GM19372 (cell line): Measurements from ENCODE around the gene GPC1.
"Not testable (repeated sequence)": the region's sequence is repeated elsewhere in the genome, so short reads cannot be mapped to it uniquely, and the experiment has no call there.

ENCODE experiments used
- ATAC-seq: cut with Tn5 transposase; IDR thresholded peaks from one replicate; pipeline ENCODE4 v1.9.1; 2021; ENCODE audit warnings: mild to moderate bottlenecking, low read depth, moderate library complexity; ENCODE audit not compliant: unreplicated experiment

Gene GPC1

DNA sequence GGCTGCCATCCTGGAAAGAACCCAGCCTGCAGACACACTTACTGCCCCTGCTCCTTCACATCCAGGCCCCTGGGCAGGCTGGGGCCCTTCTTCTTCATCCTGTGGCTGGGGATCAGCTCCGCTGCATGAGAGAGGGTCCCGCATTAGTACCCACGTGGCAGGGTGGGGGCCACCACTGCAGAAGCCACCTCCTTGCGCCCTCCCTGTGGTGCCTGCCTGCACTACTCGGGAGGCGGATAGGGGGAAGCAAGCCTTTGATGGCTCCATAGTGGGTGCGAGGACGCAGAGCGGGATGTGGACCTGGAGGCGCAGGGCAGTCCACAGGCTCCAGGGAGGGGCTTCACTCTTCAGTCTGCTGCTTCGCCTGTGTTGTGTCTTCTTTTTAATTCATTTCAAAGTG, 46.7 kb downstream of the GPC1 start:
- ATAC-seq = no peak

DNA sequence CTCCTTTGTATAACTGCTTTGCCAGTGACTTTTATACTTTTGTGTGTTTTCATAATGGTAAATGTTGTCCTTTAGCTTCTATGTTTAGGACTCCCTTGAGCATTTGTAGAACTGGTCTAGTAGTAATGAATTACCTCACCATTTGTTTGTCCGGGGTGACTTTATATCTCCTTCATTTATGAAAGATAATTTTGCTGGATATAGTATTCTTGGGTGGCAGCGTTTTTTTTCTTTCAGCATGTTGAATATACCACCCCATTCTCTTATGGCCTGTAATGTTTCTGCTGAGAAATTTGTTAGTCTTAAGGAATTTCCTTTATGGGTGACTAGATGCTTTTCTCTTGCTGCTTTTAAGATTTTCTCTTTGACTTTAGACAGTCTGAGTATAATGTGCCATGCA, 56.0 kb downstream of the GPC1 start:
- ATAC-seq = no peak

DNA sequence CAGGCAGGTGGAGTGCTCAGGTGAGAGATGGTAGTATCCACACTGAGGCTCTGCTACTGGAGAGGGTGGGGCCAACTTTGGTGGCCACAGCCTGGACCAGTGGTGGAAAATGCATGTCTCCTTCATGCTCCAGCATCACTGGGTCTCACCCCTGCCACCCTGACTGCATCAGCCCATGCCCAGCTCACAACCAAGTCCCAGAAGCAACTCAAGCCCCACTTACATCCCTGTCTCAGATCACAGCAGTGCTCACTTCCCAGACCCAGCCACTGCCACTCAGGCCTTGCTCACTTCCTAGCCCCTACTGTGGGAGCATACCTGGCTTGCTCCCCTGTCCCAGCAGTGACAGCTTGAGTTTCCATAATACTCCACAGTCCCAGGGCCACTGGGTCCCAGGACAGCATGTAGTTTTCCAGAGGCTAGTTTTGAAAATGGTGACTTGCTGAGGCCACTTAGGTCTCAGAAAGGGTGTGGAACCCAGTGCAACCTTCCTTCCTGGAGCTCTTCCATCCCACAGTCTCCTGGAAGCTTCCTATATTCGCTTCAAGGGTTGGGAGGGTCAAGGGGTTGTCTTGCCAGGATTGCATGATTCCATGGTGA, 58.8 kb downstream of the GPC1 start:
- ATAC-seq = no peak

DNA sequence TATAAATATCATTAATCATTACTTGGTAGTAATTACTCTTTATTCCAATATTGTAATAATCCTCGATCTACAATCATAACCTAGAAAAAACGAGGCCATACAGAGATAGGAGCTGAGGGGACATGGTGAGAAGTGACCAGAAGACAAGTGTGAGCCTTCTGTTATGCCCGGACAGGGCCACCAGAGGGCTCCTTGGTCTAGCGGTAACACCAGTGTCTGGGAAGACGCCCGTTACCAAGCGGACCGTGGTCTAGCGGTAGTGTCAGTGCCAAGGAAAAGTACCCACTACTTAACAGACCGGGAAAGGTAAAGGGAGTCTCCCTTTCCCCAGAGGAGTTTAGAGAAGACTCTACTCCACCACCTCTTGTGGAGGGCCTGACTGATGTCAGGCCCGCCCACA, 59.5 kb downstream of the GPC1 start:
- ATAC-seq = not testable (repeated sequence)

DNA sequence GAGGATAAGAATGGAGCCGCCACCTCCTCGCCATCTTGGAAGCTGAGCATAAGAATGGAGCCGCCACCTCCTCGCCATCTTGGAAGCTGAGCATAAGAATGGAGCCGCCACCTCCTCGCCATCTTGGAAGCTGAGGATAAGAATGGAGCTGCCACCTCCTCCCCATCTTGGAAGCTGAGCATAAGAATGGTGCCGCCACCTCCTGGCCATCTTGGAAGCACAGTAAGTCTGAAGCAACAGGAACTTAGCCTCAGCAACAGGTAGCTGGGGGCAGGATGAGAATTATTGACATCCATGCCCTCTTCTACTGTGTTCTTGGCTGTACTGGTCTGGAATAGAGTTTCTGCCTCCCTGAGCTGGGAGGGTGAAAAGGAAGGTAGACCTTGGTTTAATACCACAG, 61.6 kb downstream of the GPC1 start:
- ATAC-seq = not testable (repeated sequence)

DNA sequence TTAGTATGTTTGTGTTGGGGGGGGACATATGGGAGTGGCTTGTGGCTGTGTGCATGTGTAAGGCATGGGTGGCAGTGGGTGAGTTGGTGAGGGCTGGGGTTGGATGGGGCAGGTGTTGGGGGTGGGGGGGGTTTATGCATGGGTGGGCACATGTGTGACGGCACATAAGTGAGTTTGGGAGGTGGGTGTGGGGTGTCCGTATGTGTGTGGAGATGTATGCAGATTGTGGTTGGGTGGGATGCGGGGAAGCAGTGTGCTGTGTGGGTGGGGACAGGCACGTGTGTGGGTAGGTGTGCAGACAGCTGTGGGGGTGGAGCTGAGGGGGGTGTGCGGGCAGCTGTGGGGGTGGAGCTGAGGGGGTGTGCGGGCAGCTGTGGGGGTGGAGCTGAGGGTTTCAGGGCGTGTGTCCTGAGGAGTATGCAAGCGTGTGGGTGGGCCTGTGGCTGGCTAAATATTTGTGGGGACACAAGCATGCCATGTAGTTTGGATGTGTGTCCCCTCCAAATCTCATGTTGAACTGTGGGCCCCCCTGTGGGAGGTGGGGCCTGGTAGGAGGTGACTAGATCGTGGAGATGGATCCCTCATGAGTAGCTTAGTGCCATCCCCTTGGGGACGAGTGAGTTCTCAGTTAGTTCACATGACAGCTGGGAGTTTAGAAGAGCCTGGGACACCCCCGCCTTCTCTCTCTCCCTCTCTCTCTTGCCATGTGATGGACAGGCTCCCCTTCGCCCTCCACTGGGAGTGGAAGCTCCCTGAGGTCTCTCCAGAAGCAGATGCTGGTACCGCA, 62.9 kb downstream of the GPC1 start:
- no peak for ATAC-seq

DNA sequence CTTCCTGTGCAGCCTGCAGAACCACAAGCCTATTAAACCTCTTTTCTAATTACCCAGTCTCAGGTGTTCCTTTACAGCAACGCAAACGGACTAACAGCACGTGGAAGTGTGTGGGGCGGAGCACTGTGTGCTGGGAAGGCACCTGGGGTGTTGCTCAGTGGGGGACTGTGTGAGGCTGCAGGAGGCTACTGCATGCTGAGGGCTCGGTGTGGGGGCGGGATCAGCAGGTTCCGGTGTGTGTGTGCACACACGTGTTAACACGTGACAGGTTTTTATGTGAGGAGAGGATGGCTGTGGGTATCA, 63.4 kb downstream of the GPC1 start:
- ATAC-seq = no peak

DNA sequence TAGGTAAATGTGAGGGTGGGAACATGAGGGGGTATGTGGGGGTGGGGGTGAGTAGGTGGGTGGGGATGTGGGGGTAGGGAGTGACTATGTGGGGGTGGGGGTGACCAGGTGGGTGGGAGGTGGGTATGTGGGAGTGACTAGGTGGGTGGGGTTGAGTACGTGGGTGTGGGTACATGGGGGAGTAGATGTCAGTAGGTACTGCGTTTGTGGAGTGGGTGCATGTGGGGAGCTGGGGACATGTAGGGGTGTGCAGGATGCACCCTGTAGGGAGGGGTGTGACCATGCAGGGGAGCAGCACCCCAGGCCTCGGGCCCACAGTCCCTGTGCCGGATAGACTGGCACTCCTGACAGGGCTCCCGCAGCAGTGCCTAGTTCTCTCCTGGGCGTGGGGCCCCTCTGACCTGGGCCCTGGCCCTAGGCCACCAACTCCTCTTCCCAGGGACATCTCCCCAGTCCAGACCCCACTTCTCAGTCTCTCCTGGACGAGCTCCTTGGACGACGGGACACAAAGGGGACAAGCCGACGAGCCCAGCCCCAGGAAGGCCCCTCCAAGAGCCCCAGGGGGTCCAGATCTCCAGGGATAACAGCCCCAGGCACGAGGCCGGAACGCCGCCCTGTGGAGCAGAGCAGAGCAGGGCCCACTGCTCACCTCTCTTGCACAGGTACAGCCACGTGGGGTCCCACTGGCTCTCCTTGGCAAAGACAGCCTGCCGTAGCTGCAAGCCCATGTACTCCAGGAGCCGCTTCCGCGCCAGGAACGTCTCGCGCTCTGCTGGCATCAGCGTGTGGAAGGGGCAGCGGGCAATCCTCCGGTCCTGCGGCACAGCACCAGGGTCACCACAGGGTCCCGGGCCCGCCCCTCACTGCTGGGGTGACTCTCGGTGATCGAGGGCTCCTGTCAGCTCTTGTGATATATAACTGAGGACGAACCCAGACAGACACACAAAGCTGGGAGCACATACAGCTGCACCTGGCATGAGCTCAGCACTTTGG, 64.1 kb downstream of the GPC1 start:
- ATAC-seq = no peak

DNA sequence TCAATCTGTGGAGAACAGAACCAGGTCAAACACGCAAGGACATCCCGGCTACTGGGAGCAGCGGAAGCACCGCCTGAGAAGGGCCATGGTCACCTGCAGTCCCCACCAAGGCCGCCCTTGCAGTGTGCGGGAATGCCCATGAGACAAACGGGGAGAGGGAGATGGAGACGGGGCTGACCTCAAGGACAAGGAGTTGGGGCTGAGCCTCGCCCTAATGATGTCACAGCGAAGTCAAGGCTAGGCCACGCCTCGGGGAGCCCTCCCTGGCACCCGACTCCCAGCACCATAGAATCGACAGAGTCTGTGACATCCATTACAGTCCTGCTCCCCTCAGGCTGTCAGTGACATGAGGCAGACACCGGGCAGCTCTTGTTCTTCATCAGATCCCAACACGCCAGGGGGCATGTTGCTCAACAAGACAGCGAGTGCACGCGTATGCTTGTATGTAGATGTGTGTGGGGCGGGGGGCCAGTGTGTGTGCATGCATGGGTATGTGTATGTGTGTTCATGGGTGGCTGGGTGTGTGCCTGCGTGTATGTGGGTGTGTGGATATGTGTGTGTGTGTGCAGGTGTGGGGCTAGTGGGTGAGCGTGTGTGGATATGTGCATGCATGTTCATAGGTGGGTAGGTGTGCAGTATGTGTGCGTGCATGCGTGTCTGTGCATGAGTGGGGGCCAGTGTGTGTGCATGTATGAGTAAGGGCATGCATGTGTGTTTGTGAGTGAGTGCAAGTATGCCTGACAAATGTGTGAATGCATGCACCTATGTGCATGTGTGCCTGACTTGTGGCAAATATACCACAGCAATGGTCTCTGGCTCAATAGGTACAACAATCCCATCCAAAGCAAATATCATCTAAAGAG, 65.3 kb downstream of the GPC1 start:
- ATAC-seq = no peak

DNA sequence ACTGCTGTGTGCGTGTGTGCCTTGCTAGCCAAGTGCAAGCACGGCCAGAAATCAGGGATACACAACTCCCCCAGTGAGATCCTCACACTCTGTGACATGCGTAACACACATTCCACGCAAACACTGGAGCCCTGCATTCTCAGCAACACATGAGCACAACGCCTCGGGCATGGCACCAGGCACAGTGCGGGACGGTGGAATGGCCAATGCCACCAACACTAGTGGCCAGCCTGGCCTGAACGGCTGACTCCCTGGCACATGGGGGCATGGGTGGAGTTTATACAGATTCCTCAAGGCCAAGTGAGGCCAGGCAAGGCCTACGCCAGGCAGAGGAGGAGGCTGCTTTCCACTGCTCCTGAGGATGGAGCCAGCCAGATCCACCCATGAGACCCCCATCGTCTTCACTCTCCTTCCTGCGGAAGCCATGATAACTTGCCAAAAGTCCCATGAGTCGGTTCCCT, 66.1 kb downstream of the GPC1 start:
- ATAC-seq = no peak

DNA sequence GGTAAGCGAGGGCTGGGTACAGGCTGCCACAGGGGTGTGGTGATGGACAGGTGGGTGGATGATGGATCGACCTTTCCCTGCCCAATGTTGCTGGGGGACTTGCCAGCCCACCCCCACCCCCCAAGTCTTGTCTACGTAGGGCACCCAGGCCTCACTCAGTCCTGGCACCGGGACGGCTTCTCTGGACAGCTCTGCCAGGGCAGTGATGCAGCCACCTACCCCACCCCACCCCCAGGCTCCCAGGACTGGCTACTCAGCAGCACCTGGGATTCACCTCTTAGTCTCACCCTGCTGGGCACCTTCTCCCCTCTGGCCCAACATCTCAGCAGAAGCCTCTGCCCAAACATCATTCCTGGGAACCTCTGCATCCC, 66.6 kb downstream of the GPC1 start:
- no peak for ATAC-seq

DNA sequence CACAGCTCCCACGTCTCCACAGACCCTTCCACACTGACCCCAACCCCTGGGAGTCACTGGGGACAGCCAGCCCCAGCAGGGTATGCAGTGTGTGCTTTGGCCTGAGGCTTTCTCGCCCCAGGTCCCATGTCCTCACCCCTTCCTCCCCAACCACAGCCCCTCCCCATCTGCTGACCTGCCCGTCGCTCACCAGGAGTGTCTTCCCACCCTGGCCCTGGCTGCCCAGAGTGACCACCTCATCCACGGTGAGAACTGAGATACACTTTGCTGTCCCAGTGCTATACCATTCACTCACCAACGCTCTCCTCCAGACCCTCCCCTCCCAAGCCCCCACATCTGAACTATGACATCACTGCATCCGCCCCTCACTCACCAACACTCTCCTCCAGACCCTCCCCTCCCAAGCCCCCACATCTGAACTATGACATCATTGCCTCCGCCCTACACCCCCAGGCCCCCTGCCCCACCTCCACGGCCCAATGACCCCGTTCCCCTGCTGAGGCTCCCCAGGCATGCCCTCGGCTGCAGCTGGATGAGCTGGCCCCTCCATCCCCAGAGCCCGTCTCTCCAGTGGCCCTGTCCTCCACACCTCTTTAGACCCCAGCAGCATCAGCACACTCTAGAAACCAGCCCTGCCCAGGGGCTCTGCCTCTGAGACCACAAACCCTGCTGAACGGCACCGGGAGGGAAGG, 67.1 kb downstream of the GPC1 start:
- no peak for ATAC-seq

DNA sequence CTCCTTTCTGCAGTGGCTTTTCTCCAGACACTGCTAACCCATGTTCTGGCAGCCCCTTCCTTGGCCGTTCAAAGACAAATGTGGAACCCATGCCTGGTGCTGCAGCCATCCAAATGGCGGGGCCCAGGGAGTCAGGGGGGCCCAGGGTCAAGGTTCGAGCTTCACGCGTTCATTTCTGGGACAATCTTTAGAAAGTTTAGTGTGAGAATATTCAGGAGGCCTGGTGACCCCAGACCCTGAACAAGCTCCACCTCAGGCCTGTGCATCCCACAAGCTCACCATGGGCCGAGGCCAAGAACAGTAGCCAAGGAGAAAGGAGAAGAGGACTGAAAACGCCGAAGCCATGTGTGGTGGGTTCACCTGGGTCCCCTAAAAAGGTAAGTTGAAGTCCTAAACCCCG, 67.9 kb downstream of the GPC1 start:
- no peak for ATAC-seq

DNA sequence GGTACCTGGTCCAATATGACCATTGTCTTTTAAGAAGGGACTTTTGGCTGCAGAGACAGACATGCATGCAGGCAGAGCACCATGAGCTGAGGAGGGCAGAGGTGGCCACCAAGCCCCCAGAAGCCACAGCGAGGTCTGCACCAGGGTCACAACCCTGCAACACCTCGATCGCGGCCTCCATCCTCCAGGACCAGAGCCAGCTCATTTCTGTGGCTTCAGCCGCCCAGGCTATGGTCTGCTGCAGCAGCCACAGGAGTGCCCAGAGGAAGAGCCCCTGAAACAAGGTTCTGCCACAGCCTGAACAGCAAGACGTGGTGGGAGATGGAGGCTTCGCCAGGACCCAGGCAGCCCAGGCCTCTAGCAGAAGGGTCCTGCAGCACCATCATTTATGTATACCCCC, 68.4 kb downstream of the GPC1 start:
- ATAC-seq = no peak

DNA sequence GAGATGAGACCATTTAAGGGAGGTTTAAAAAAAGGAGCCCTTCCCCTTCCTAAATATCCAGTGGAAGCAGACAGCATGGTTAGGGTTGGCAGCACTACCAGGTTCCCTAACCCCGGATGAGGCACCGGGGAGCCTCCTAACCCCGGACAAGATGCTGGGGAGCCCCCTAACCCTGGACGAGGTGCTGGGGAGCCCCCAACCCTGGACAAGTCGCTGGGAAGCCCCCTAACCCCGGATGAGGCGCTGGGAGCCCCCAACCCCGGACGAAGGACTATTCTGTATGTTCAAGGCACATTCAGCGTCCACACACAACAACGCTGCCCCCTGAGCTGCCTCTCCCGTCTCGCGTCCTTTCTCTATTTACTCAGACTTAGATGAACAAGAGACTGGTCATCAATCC, 70.4 kb downstream of the GPC1 start:
- ATAC-seq = no peak

DNA sequence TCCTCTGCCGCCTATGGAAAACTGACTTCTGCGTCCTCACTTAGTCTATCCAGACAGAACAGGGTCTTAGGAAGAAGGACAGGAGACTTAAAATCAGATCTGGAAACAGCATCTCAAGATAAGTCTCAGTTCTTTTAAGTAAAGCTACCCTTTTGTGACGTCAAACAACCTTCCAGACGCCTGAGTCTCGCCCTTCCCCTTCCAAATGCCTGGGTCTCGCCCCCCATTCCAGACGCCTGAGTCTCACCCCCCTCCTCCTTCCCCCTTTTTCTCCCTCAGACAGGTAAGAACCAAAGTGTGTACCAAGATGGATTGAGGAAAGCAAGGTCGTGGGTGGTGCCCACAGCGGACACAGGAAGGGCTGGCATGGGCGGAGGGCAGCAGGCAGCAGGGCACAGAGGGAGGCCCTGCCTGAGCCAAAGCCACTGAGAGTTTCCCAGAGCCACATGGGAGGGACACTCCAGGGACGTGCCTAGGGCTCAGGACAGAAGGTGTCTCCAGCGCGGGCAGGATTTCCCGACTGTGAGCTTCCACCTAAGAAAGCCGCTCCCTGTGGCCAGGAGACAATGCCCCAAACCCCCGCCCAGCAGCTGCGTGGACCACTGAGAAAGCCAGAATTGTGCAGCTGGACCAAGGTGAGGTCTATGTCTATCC, 71.1 kb downstream of the GPC1 start:
- no peak for ATAC-seq

DNA sequence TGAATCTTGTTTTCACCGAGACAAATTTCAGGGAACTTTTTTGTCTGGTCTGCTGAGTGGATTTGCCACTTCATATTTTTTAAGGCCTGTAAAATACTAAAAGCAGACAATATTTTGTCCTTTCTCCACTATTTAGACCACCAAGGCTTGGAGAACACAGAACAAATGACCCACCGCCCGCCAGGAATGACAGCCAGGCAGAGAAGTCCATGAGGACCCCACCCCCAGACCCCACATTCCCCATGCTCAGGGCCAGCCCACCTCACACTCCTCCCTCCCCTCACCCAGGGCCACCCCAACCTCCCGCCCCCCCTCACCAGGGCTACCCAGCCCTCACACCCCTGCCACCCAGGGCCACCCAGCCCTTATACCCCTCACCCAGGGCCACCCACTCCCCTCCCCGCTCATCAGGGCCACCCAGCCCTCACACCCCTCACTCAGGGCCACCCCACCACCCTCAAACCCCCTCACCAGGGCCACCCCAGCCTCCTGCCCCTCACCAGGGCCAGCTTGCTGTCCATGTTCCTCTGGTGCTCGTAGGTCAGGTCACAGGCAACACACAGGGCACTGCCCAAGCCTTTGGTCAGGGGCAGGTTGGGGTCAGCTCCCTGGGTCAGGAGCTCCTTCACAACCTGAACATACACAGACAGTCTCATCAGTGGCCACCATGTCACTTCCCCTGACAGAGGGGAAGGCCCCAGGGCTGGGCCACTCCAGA, 71.8 kb downstream of the GPC1 start:
- no peak for ATAC-seq

DNA sequence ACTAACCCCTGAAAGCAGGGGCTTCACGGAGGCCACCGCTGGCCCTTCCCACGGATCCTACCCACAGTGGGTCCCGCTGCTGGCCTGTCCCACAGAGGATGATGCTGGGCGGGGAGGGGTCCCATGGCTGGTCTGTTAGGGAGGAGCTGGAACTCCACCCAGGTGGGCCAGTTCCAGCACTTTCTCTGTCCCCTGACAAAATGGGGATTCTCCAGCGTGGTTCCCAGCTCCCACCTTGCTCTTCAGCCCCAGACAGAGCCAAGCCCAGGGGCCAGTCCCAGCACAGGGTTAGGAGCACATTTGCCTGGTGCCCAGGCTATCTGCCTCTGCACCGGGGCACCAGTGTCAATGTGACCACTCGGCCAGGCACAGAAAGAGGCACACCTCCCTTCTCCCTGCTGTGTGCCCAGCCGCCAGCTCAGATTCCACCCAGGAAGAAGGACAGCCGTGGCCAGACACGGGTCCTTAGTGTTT, 72.4 kb downstream of the GPC1 start:
- no peak for ATAC-seq
